ENCODE results near the gene CDH24.
A peak's percentile ranks its signal among the peaks of the same experiment; 100 is the strongest.

DNA sequence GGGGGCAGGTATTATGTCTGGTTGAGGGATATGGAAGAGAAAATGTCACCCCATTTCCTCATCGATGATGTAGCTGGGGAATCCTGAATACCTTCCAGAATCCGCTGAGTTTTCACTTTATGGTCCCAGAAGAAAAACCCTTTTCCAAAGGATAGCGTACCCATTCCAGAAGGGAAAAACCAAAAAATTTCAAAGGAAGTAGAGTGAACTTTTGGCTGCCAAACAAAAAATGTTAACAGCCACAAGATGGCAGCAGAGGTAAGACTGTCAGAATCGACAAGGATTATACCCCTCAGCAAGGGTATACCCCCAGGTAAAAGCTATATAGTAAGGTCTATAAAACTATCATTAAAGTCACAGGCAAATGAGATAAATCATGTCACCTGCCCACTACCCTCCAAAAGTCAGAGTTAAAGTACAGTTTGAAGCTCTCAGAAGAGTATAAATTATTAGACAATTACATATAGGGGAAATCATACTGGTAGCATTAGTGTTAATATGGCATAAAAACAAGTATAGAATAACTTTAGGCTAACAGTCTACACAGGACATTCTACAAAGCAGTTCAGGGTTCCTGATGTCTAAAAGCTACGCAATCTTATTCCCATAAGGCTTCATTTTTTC is 19.6 kb upstream of the CDH24 start:
- TF ChIP-seq, protein P1, sequence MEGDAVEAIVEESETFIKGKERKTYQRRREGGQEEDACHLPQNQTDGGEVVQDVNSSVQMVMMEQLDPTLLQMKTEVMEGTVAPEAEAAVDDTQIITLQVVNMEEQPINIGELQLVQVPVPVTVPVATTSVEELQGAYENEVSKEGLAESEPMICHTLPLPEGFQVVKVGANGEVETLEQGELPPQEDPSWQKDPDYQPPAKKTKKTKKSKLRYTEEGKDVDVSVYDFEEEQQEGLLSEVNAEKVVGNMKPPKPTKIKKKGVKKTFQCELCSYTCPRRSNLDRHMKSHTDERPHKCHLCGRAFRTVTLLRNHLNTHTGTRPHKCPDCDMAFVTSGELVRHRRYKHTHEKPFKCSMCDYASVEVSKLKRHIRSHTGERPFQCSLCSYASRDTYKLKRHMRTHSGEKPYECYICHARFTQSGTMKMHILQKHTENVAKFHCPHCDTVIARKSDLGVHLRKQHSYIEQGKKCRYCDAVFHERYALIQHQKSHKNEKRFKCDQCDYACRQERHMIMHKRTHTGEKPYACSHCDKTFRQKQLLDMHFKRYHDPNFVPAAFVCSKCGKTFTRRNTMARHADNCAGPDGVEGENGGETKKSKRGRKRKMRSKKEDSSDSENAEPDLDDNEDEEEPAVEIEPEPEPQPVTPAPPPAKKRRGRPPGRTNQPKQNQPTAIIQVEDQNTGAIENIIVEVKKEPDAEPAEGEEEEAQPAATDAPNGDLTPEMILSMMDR (IDR thresholded peaks at IDR 0.05; ENCODE audit: low read depth, low read length) = peak; percentile 62
- no peak for TF ChIP-seq POLR2A (IDR thresholded peaks at IDR 0.05; ENCODE audit: extremely low read depth, insufficient read length)
- no peak for TF ChIP-seq MYC (IDR thresholded peaks at IDR 0.05; ENCODE audit: low read depth, low read length)
- TF ChIP-seq, protein P2, sequence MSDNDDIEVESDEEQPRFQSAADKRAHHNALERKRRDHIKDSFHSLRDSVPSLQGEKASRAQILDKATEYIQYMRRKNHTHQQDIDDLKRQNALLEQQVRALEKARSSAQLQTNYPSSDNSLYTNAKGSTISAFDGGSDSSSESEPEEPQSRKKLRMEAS (IDR thresholded peaks at IDR 0.05; ENCODE audit: low read depth, low read length) = no peak
